ENCODE results near the gene KIF6.

DNA sequence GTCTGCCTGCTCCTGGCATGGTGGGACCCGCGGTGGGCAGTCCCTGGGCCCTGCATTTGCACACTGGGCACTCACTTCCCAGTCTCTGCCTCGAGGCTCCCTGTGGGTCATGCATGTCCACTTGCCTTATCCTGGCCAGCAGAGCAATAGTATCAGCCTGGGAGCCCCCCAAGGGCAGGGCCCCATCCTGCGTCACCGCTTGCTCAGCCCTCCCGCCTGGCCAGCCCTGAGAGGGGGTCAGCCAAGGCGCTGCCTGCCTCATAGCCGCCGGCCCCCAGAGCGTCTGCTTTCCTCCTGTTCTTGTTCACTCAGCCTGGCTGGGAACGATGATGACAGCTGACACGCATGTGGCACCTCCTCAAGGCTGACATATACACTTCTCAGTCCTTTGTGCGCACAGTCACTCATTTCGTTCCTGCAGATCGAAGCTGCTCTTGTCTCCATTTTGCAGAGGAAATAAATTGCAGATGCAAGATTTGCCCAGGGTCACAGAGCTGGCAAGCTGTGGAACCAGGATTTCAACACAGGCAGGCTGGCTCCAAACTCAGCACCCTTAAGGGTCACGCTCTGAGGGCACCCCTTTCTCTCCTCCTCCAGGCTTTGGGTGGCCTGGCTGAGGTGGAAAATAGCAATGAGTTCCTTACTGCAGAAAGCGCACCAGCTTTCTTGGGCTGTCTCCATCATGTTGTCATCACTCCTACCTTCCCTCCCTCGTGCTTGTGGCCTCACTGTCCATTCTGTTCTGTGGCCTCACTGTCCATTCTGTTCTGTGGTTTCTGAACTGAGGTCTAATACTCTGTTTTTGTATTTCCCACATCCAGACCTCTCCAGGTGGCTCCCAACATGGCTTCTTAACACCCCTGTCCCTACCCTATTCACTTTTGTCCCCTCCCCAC is 428.2 kb downstream of the KIF6 start:
- no peak for TF ChIP-seq POLR2AphosphoS5 (IDR thresholded peaks at IDR 0.05; ENCODE audit: borderline replicate concordance, low read depth, low read length)
- no peak for TF ChIP-seq EZH2 (IDR thresholded peaks at IDR 0.05)
